Measurements from ENCODE around the gene SCAP.

Gene SCAP

DNA sequence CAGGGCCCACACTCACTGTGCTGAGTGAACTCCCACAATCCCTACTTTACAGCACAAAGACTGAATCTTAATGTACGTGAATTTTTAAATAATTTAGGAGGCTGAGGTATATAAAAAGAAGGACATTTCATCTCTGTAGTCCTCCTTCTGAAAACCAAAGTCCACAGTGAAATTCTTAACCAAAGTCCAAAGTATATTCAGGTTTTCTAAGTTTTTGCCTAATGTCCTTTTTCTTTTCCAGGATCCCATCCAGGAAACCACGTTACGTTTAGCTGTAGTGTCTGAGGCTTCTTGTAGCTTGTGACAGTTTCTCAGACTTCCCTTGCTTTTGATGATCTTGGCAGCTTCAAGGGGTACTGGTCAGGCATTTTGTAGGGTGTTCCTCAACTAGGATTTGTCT, 44.5 kb downstream of the SCAP start:
- no peak for DNase-seq (ENCODE audit: low read depth)

DNA sequence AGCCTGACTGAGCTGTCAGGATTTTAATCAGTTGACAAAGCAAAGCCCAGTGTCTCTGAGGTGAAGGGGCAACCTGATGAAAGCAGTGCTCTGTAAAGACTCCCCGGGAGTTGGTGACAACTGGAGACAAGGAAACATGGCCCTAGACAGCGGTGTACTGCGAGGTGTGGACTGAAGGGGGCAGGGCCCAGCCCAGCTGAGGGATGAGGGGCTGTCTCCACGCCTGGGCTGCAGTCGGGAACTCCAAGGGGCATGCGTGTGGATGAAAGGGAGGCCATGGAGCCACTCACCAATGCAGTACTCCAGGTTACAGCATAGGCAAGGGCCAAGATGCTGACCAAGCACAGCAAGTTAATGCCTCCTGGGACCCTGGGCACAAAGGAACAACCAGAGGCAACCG, 45.1 kb downstream of the SCAP start:
- no peak for DNase-seq (ENCODE audit: low read depth)

DNA sequence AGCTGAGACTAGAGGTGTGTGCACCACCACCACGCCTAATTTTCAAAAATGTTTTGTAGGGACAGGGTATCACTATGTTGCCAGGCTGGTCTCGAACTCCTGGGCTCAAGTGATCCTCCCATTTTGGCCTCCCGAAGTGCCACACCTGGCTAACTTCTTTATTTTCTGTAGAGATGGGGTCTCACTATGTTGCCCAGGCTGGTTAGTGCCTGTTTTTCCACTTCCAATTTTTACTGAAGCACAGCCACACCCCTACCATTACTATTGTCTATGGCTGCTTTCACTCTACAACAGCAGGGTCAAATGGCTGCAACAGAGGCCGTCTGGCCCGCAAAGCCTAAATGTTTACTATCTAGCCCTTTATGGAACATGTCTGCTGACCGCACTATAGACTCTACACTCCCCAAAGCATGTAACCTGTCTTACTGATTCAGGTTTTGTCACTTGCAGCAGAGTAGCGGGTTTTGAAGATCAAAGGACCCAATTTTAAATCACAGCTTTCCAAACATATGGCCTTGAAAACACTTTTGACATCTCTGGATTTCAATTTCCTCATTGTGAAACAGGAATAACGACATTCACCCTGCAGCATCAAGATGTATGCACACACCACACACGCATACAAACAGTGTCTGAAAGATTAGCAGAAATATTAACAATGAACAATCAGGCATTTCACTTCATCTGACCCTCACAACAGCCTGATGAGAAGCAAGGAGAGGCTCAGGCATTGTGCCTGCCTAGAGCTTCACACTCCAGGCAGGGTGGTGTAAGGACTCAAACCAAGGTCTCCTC, 46.1 kb downstream of the SCAP start:
- no peak for DNase-seq (ENCODE audit: low read depth)

DNA sequence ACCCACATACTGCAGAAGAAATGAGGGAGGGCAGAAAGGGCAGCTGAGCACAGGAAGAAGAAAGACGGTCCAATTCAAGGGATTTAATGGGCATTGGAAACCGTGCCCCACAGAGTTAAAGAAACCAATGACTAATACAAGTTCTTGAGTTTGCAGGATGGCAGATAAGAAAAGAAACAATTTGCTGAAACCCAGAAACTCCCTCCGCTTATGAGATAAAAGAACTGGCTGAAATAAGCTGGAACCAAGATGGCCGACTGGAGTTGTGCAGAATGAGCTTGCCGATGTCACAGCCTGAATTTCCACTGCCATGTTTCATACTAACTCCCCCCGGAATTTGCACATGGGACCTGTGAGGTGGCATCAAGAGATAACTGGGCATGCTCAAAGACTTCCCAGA, 47.1 kb downstream of the SCAP start:
- DNase-seq (ENCODE audit: low read depth): no peak

DNA sequence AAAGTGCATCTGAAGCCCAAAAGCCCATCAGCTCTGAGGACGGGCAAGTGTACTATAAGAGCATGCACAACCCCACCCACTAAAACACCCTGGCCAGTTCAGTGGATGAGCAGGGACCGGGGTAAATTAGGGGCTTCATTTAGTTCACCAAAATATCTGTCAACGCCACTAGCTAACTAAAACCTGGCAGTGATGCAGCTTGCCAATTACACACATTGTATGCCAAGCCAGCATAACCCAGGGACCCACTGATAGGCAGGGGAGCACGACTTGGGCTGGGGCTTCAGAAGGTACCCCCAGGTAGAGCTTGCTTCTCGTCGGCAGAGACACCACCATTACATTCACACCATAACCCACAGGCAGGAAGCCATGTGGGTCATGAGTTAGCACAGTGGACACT, 47.9 kb downstream of the SCAP start:
- DNase-seq (ENCODE audit: low read depth): no peak

DNA sequence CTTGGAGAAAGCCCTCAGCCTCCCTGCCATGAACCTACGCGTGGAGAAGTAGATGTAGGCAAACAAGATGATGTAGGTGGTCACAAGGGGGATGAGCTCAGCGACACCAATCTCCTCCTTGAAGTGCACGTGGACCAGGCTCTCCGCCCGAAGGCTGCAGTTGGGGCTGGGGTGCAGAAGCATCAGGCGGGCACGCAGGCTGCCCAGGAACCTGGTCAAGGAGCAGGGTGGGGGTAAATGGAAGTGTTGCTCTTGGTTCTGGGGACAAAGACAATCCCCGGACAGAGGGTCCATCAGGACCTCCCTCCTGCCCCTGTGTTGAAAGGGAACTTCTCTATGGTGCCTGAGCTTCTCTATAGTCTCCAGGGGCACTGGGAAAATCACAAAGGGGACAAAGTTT, 49.8 kb downstream of the SCAP start:
- DNase-seq (ENCODE audit: low read depth): no peak

DNA sequence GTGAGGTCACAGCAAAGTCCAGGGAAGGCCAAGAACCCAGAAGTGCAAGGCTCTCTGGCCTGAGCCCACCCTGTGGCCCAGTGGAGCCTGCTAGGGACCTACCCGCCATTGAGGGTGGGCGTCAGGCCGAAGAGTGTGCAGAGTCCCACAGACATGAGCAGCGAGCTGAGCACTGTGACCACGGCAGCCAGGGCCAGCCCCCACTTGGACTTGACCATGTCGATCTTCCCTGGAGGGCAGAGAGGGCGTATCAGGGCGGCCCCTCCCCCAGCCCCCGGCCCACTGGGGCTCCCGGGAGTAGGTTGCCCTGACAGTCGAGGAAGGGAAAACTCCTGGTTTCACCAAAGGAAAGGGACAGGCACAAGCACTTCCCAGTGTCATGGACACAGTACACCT, 50.4 kb downstream of the SCAP start:
- no peak for DNase-seq (ENCODE audit: low read depth)

DNA sequence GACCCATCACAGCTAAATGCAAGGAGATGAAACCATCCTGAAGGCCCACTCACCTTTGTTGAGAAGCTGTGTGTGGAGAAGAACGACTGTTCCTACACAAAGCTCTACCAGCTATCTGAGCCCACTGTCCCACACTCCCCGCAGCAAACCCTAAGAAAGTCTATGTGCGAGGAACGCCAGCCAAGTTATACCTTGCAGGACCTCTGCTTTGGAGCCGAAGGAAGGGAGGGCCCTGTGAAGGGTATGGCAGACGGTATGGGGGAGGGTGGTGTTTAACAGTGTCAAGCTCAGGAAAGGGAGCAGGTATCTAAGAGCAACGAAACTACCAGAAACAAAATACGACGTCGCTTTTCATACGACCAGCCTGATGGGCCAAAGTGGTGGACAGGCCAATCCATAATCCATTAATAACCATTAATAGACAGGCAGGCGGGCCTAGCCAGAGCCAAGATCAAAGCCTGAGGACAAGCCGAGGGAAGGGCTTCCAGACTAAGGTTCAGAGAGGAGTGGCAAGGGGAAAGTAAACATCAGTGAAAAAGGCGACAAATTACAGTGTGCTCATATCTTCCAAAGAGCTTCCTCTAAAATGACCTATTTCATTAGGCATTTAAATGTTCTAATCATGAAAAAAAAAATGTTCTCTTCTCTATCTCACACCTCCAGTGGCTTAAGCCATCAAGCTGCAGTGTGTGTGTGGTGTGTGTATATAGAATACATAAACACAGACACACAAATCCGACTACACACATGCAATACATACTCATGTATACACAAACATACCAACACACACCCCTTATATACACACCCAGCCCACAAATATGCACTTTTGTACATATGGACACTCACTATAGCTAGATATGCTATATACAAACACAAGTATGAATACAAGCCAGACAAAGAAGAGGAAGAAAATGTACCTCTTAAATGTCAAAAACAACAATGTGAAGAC, 51.0 kb downstream of the SCAP start:
- no peak for DNase-seq (ENCODE audit: low read depth)

DNA sequence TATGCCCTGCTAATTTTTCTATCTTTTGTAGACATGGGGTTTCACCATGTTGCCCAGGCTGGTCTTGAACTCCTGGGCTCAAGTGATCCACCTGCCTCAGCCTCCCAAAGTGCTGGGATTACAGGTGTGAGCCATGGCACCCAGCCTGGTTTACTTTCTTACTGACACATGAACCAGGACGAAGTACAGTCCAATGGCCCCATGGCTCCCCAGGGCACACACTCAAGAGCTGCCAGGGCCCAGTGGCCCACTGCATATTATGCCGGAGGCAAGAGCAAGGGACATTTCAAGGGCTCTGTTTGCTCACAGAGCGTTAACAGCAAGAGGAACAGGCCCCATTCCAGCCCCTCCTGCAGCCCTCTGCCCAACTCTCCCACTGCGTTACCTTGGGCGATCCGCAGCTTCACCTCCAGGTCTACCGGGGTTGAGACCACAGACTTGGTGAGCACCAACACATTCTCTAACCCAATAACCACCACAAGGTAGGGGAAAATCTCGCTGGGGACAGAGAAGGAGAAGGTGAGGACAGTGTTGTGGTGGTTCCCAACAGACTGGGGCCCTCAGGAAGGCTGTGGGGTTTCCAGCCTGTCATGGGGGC, 52.1 kb downstream of the SCAP start:
- no peak for DNase-seq (ENCODE audit: low read depth)

DNA sequence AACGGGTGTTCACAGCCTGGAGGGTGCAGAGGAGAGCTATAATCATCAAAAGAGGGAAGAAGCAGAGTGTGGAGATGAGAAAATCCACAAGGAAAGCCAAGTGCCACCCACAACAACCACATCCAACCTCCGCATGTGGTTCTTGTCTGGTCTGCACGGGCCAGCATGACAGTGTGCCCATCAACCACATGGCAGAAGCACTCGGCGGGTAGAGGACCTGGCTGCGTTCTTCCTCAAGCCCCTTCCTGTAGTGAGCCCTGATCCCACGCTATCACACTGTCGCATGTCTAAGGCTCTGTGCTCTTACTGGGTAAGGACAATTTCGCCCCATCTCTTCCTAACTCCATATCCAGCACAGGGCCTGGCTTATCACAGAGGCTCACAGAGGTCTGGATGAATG, 53.0 kb downstream of the SCAP start:
- DNase-seq (ENCODE audit: low read depth): no peak

DNA sequence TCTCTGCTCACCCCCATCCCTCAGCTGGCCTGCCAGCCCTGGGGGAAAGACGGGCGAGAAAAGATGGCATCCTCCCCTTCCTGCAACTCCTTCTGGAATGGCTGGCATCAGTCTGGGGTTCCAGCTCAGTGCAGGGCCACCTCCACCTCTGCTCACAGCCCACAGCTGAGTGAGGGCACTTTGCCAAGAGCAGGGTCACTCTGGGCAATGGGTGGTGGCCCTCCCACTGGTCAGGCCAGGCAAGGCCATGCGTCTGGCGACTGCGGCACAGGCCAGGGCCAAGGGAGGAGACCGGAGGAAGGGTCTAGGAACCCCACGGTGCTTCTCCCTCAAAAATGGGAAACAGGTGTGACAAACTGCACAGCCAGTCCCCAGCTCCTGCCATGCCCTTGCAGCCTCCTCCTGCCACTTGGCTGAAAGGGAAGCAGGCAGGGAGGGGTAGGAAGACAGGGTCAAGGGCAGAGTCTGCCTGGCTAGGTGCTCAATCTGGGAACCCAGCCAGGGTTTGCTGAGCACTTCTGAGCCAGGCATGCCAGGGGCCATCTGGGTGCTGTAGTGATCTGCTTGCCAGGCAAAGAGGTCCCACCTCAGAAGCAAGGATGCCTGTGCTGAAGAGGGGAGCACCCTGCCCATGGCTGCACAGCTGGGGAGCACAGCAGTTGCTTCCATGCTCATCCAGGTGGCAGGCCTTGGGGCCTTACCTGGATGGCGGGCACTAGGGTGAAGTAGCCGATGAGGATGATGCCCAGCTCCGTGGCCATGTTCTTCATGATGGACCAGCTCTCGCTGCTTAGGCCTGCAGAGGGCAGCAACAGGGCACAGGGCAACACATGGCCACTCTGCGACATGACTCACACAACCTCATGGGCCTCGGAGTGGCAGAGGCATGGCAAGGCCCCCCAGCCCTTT, 53.7 kb downstream of the SCAP start:
- DNase-seq (ENCODE audit: low read depth): peak; percentile 25

DNA sequence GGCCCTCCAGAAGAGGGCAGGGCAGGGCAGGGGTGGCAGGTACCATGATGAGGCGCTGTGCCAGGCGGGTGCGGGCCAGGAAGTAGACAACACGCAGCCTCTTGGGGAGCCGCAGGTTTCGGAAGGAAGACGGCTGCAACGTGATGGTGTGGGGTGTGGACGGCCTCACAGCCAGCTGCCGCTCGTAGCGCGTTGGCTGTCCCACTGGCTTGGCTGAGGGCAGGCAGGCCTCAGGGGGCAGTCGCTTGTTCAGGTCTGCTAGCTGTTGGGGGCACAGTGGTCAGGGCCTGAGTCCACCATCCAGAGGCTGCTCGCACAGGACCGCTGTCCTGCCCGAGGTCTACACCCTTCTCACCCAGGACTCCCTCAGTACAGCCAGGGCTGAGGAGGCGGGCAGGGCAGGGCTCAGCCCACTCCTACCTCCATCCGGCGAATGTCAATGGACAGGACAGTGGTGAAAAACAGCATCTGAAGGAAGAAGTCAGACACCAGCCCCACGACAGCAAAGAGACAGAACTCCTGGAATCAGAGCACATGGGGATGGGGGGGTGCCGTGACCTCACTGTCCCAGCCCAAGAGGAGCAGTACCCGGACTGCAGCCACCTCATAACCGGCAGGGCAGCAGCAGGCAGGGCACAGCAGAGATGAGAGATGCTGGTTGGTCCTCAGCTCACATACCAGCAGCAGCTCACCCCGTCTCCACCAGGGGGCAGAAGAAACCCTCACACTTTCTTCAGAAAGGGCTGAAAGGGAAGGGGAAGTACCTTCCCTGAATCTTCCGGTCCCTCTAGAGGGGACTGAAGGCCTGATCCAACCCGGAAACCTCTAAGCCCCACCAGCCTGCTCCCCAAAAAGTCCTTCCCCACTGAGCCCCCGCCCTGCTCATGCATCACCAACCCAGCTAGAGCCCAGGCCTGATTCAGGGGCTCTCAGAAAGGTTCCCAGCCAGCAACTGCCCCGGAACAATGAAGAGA, 54.9 kb downstream of the SCAP start:
- DNase-seq (ENCODE audit: low read depth): peak; percentile 78

DNA sequence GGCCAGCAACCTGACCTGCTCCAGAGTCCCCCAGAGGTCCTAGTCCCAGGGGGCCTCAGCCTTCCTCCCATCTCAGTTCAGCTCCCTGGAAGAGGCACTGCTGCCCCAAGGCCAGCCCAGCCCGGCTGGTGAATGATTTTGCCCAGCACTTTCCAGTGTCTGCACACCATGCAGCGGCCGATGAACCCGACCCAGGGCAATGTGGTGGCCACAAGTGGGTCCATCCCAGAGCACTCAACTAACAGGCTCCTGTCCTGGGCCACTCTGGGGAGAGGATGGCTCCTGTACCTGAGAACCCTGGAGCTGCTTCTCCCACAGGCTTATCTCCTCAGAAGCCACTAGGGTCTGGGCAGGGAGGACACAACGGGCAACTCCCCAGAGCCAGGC, 55.7 kb downstream of the SCAP start:
- no peak for DNase-seq (ENCODE audit: low read depth)

DNA sequence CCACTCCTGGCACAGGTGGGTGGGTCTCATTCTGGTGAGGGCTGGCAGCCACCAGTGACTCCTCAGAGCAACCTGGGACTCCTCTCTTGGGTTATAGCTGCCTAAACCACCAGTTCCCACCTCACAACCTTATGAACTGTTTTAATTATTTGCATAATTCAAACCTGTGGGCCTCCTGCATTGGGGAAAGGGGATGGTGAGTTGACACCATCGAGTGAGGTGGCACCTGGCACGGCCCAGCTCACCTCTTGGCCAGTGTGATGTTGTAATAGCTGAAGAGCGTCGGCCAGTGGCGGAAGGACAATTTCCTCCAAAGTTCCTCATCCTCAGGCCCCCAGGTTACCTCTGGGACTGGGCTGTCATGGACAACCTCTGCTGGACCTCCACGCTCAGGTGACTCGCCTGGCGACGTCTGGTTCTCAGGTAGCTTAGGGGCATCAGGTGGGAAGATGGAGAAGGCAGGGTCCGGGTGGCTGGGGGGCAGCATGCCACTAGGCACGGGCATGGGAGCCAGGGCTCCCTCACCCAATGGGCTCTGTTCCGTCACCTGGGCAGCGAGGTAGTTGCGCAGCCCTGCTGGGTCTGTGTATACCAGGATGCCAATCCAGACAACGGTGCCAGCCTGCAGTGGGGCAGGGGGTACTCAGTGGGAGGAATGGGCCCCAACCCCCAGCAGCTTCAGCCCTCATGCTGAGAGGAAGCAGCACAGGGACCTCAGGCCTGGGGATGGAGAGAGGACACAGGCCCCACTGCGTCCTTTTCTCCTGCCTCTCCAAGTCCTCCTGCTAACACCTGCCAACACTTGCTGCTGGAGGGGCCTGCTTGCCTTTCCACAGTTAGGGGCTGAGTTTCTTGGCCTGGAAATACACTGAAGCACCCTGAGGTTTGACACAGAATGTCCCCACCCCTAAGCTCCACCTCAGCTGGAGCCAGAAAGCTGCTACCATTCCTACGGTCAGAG, 56.4 kb downstream of the SCAP start:
- no peak for DNase-seq (ENCODE audit: low read depth)

DNA sequence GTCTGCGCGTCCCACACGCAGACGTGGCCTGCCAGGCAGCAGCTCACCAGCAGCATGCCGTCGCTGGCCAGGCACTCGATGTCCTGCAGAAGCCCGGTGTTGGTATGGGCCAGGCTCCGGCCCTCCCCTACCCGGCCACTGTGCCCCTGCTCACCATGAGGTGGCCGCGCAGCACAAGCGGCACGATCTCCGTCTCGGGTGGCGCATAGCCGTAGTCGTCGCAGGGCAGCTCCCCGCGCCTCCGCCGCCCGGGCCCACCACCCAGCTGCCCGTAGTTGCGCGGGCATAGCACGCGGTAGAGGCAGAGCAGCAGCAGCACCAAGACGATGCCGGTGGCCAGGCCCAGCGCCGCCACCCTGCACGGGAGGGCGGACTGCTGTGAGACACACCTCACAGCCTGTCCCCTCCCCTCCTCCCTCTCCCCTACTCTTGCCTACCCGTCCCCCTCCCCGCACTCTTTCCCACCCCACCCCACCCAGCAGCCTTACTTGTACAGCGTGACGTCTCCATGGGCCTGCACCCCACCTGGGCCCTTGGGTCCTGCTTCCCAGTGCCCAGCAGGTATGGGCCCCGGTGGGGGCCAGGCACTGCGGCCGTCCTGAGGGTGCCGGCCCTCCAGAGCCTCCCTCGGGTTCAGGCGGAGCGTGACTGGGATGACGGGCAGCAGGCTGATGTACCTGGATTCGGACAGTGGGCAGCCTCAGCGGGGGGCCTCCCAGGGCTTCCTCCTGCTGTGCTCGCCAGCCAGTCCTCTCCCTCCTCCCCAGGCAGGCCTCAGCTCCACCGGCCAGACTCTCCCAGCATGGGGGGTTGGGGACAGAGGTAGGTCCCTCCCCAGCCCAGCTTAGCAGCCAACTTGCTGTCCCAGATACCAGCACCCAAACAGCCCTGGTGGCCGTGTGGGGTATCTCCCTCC, 57.3 kb downstream of the SCAP start:
- no peak for DNase-seq (ENCODE audit: low read depth)

DNA sequence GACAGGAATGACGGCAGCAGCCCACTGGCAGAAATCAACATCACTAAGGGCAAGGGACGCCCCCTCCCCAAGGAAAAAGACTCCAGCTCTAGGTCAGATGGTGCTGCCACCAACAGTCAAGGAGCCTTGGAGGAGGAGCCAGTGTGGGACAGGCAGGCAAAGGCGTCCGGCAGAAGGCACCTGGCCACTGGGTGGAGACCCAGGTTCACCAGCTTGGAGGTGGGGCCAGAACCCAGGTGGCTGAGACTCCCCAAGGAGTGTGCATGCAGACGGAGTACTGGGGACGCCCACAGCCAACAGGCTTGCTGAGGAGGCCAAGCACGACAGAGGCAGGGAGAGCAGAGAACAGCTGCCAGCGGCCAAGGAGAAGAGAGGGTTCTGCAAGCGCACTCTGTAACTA, 59.7 kb downstream of the SCAP start:
- DNase-seq (ENCODE audit: low read depth): no peak

DNA sequence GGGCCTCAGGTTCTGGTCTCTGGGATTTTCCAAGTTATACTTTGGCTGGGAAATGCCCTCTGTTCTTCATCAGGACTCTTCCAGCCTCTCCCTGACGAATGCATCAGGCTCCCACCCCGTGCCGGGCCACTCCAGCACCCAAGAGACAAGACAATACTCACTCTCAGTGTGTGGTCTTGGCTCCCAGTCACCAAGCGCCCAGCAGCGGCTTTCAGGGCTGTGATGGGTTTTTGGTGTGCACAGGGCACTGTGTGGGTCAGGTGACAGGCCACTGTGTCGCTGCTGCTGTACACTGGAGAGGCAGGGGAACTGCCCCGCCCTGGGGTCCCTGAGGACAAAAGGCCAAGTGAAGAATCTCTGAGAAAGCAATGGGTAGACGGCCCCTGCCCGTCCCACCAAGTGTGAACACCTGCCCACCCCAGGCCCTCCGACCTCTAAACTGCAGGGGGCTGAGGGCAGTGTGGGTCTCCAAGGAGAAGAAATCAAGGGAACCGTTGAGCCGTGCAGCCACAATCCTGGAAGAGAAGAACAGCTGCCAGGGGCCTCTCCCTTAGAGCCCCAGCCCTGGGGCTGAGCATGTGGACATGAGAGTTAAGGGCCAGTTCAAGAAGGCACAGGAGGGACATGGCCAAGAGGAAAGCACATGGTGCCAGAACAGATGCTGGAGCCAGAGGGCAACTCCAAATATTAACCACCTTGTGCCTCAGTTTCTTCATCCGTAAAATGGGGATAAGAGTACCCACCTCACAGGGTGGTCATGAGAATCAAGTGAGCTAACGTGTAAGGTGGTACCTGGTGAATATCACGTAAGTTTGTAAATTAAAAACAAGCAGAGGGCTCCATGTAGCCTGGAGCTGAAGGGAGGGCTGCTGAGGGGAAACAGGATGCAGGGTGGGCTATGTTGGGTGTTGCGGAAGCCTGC, 60.8 kb downstream of the SCAP start:
- no peak for DNase-seq (ENCODE audit: low read depth)

Measured in fibroblast of gingiva (primary cell).